GM12878 (cell line): ENCODE measurements around the gene TPH2. TPM values are rescaled to one million over a fixed set of nuclear protein-coding genes. Genes with fewer than 3 reads are reported as not detected.
A peak's percentile ranks its signal among the peaks of the same experiment; 100 is the strongest.

Experiments used
- ATF7 ChIP-seq: fragments of 450-650 bp; IDR thresholded peaks from 2 replicates; pipeline ENCODE4 v1.6.1; 2016; ENCODE audit warnings: low read depth, mild to moderate bottlenecking
- BACH1 ChIP-seq: fragments of 450-650 bp; IDR thresholded peaks from 2 replicates; pipeline ENCODE4 v1.6.1; 2017; ENCODE audit warnings: mild to moderate bottlenecking, borderline replicate concordance
- BHLHE40 ChIP-seq, 2 experiments: fragments of 450-650 bp in 1 of 2; IDR thresholded peaks; 2 replicates each; pipeline ENCODE4 v1.6.1; 2011 to 2017; ENCODE audit warnings: low read depth in 2 of 2, borderline replicate concordance in 1 of 2, improper control_type of control experiment in 1 of 2, low read length in 1 of 2, mild to moderate bottlenecking in 1 of 2
- CBX5 ChIP-seq: sonication (generic); IDR thresholded peaks from 2 replicates; pipeline ENCODE4 v1.6.1; 2016; ENCODE audit warnings: low read depth, moderate library complexity, mild to moderate bottlenecking, inconsistent platforms
- ESRRA ChIP-seq: IDR thresholded peaks from 2 replicates; pipeline ENCODE4 v1.6.1; 2012; ENCODE audit warnings: mild to moderate bottlenecking, low read length, improper control_type of control experiment
- FOXK2 ChIP-seq: fragments of 450-650 bp; IDR thresholded peaks from 2 replicates; pipeline ENCODE4 v1.6.1; 2017; ENCODE audit warnings: mild to moderate bottlenecking, moderate library complexity
- FOXM1 ChIP-seq: IDR thresholded peaks from 2 replicates; pipeline ENCODE4 v1.6.1; 2012; ENCODE audit warnings: low read depth, mild to moderate bottlenecking, inconsistent platforms, low read length, moderate library complexity
- IRF4 ChIP-seq: IDR thresholded peaks from 2 replicates; pipeline ENCODE4 v1.6.1; 2011; ENCODE audit warnings: low read depth, low read length
- JUNB ChIP-seq: IDR thresholded peaks from 2 replicates; pipeline ENCODE4 v1.6.1; 2016; ENCODE audit warnings: antibody characterized with exemption, mild to moderate bottlenecking
- JUND ChIP-seq: IDR thresholded peaks from 2 replicates; pipeline ENCODE4 v1.6.1; 2012; ENCODE audit warnings: low read depth, mild to moderate bottlenecking, low read length, improper control_type of control experiment, moderate library complexity
- MEF2B ChIP-seq: fragments of 450-650 bp; IDR thresholded peaks from 2 replicates; pipeline ENCODE4 v1.6.1; 2018; ENCODE audit warnings: mild to moderate bottlenecking, moderate library complexity; ENCODE audit not compliant: partially characterized antibody, poor library complexity, severe bottlenecking
- MTA2 ChIP-seq: fragments of 450-650 bp; IDR thresholded peaks from 2 replicates; pipeline ENCODE4 v1.6.1; 2016; ENCODE audit warnings: low read depth, mild to moderate bottlenecking, moderate library complexity
- MYC ChIP-seq: IDR thresholded peaks from 2 replicates; pipeline ENCODE4 v1.6.1; 2011; ENCODE audit warnings: mild to moderate bottlenecking, low read length, moderate library complexity, inconsistent platforms; ENCODE audit not compliant: insufficient read depth, insufficient replicate concordance, insufficient read length, severe bottlenecking
- NFIC ChIP-seq: IDR thresholded peaks from 2 replicates; pipeline ENCODE4 v1.6.1; 2012; ENCODE audit warnings: low read depth, mild to moderate bottlenecking, inconsistent platforms, low read length, moderate library complexity
- NR2C2 ChIP-seq: IDR thresholded peaks from 2 replicates; pipeline ENCODE4 v1.6.1; 2011; ENCODE audit warnings: borderline replicate concordance, low read depth; ENCODE audit not compliant: control insufficient read depth, insufficient read length
- PAX5 ChIP-seq: IDR thresholded peaks from 2 replicates; pipeline ENCODE4 v1.6.1; 2011; ENCODE audit warnings: low read depth, low read length, borderline replicate concordance
- RELA ChIP-seq: fragments of 450-650 bp; IDR thresholded peaks from 2 replicates; pipeline ENCODE4 v1.8.0; 2014; ENCODE audit warnings: borderline replicate concordance; ENCODE audit not compliant: partially characterized antibody
- RUNX3 ChIP-seq: IDR thresholded peaks from 2 replicates; pipeline ENCODE4 v1.6.1; 2012; ENCODE audit warnings: low read length, inconsistent platforms
- SKIL ChIP-seq: fragments of 450-650 bp; IDR thresholded peaks from 2 replicates; pipeline ENCODE4 v1.6.1; 2017; ENCODE audit warnings: mild to moderate bottlenecking, low read depth, inconsistent platforms; ENCODE audit not compliant: poor library complexity, severe bottlenecking
- SMAD5 ChIP-seq: IDR thresholded peaks from 2 replicates; pipeline ENCODE4 v1.6.1; 2016; ENCODE audit warnings: antibody characterized with exemption, low read depth
- SMARCA5 ChIP-seq: fragments of 450-650 bp; IDR thresholded peaks from 2 replicates; pipeline ENCODE4 v1.6.1; 2017; ENCODE audit warnings: mild to moderate bottlenecking
- SPI1 ChIP-seq: IDR thresholded peaks from 2 replicates; pipeline ENCODE4 v1.6.1; 2011; ENCODE audit warnings: low read depth, mild to moderate bottlenecking, low read length, moderate library complexity, borderline replicate concordance; ENCODE audit not compliant: insufficient read depth
- SUPT20H ChIP-seq: IDR thresholded peaks from 2 replicates; pipeline ENCODE4 v1.6.1; 2011; ENCODE audit warnings: low read depth, mild to moderate bottlenecking, low read length, moderate library complexity, borderline replicate concordance; ENCODE audit not compliant: control insufficient read depth
- ZBTB11 ChIP-seq: fragments of 450-650 bp; formaldehyde crosslinking; IDR thresholded peaks from 2 replicates; pipeline ENCODE4 v1.5.0; 2022; ENCODE audit warnings: mild to moderate bottlenecking, missing genetic modification characterization
- ZNF384 ChIP-seq: IDR thresholded peaks from 2 replicates; pipeline ENCODE4 v1.6.1; 2012; ENCODE audit warnings: low read depth, mild to moderate bottlenecking, low read length, improper control_type of control experiment, borderline replicate concordance
- polyA plus RNA-seq, 11 experiments: library from polyadenylated mRNA; depleted of rRNA in 4 of 11; unstranded in 6 of 11; stranded (reverse) in 5 of 11; fragments of >200 nt; fragmentation: Nextera tagmentation in 4 of 11; fragmentation: Illumina TruSeq in 1 of 11; extraction: Ambion mirVana in 4 of 11; extraction: Trizol in 1 of 11; gene quantifications; 1 replicate in 1 of 11; 2 replicates in 10 of 11; pipeline versions ENCODE4 v1.2.1 to v1.2.3, GENCODE V29; 2011 to 2016; ENCODE audit warnings: inconsistent platforms in 2 of 11, missing spikeins in 2 of 11, low read depth in 1 of 11
- total RNA-seq, 4 experiments: library from RNA; depleted of rRNA in 3 of 4; stranded (reverse); fragments of >200 nt in 3 of 4; fragmentation: Illumina TruSeq in 1 of 4; extraction: Trizol in 1 of 4; gene quantifications; 2 replicates each; pipeline versions ENCODE4 v1.2.1 to v1.2.3, GENCODE V29; 2013 to 2021
- TF ChIP-seq, protein P1 (sequence below): IDR thresholded peaks from 2 replicates; pipeline ENCODE4 v1.6.1; 2011; ENCODE audit warnings: low read depth, mild to moderate bottlenecking, low read length, moderate library complexity, borderline replicate concordance; ENCODE audit errors: extremely low read depth

Gene TPH2
- total and polyA plus RNA-seq, 10 of the 15 experiments (the other 5 are each of a cell fraction or from before 2014, with no cell fraction given), result not detected

GRCh38 chr12:71935594-71935993 lies 3.1 kb upstream of the TPH2 start (continued):
- TF ChIP-seq SMAD5 (no peak), MEF2B (no peak), NR2C2 (no peak), RELA (no peak), CBX5 (peak; percentile 83; the same call in 1 of the 2 replicates), SMARCA5 (peak; percentile 39; the same call in 1 of the 2 replicates), RUNX3 (peak; percentile 89), SKIL (peak; percentile 61), SUPT20H (no peak), MTA2 (peak; percentile 45; the same call in 1 of the 2 replicates), ZBTB11 (CRISPR knock-in tag) (no peak), PAX5 (no peak), ZNF384 (0 out of 2 replicates have a peak, but pooled peaks have one; percentile 43), NFIC (peak; percentile 65), SPI1 (no peak), FOXK2 (no peak), ESRRA (no peak), MYC (no peak), JUND (no peak), JUNB (peak; percentile 89), BHLHE40 (IDR thresholded peaks at IDR 0.05; ENCODE audit: borderline replicate concordance in 1 of 2, low read depth in 2 of 2, low read length in 1 of 2) (peak in 1 of 2 experiments; percentile 29; a peak in 1 of 4 replicates), FOXM1 (0 out of 2 replicates have a peak, but pooled peaks have one; percentile 36), ATF7 (peak; percentile 50; the same call in 1 of the 2 replicates), IRF4 (peak; percentile 80), BACH1 (peak; percentile 98)
- TF ChIP-seq, protein P1, sequence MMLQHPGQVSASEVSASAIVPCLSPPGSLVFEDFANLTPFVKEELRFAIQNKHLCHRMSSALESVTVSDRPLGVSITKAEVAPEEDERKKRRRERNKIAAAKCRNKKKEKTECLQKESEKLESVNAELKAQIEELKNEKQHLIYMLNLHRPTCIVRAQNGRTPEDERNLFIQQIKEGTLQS, result no peak
